NK-92 (cell line): Measurements from ENCODE around the gene DNTTIP2.
"Not testable (repeated sequence)": the region's sequence is repeated elsewhere in the genome, so short reads cannot be mapped to it uniquely, and the experiment has no call there.

Source experiments
- DNase-seq: peaks from one replicate; lab custom pipeline; 2025; ENCODE audit not compliant: unreplicated experiment; lab: John Stamatoyannopoulos, UW

Gene DNTTIP2

GRCh38 chr1:93878889-93879586, at the start of gene DNTTIP2:
Gene DNTTIP2 (minus strand): TSS chr1:93879206. CDS start chr1:93879148, 58 bp downstream.
- DNase-seq: peak; percentile 37

GRCh38 chr1:93925206-93925605, 46.2 kb upstream of the DNTTIP2 start:
- DNase-seq: no peak

- no peak for DNase-seq
Measured at GRCh38 chr1:93919780-93920179, 40.8 kb upstream of the DNTTIP2 start.

- no peak for DNase-seq
Measured at GRCh38 chr1:93917302-93917701, 38.3 kb upstream of the DNTTIP2 start.

GRCh38 chr1:93910880-93911279, 31.9 kb upstream of the DNTTIP2 start:
- DNase-seq: not testable (repeated sequence)

- DNase-seq: no peak
Measured at GRCh38 chr1:93910305-93910704, 31.3 kb upstream of the DNTTIP2 start.

GRCh38 chr1:93909146-93910050, 30.4 kb upstream of the DNTTIP2 start, which contains the start of gene GCLM:
Gene GCLM (minus strand): TSS chr1:93909430. CDS start chr1:93909163, 267 bp downstream.
- DNase-seq: peak; percentile 23

- no peak for DNase-seq
Measured at GRCh38 chr1:93908394-93909145, 29.6 kb upstream of the DNTTIP2 start.

GRCh38 chr1:93907718-93908117, 28.7 kb upstream of the DNTTIP2 start:
- DNase-seq: no peak

- DNase-seq: no peak
Measured at GRCh38 chr1:93906480-93906879, 27.5 kb upstream of the DNTTIP2 start.

- no peak for DNase-seq
Measured at GRCh38 chr1:93905734-93906133, 26.7 kb upstream of the DNTTIP2 start.

- DNase-seq: no peak
Measured at GRCh38 chr1:93905051-93905450, 26.0 kb upstream of the DNTTIP2 start.

- no peak for DNase-seq
Measured at GRCh38 chr1:93904228-93904627, 25.2 kb upstream of the DNTTIP2 start.

- DNase-seq: no peak
Measured at GRCh38 chr1:93900723-93901504, 21.9 kb upstream of the DNTTIP2 start.

GRCh38 chr1:93899543-93900207, 20.7 kb upstream of the DNTTIP2 start:
- DNase-seq: no peak

- DNase-seq: no peak
Measured at GRCh38 chr1:93888900-93889299, 9.9 kb upstream of the DNTTIP2 start.

GRCh38 chr1:93882269-93882668, 3.3 kb upstream of the DNTTIP2 start:
- DNase-seq: no peak

- no peak for DNase-seq
Measured at GRCh38 chr1:93880731-93881130, 1.7 kb upstream of the DNTTIP2 start.

- no peak for DNase-seq
Measured at GRCh38 chr1:93878501-93878888, 511 bp downstream of the DNTTIP2 start.

- DNase-seq: no peak
Measured at GRCh38 chr1:93877529-93877928, 1.5 kb downstream of the DNTTIP2 start.
